HFF-Myc (cell line): ENCODE measurements around the gene COL6A2.

Experiments
- DNase-seq: peaks from one replicate; pipeline ENCODE4 v3.0.0-alpha.2; 2011; ENCODE audit warnings: low read depth; ENCODE audit errors: extremely low read depth
- H3K4me3 ChIP-seq: replicated peaks from 2 replicates; pipeline ENCODE4 v1.5.1; 2011; ENCODE audit warnings: low read depth, mild to moderate bottlenecking, control low read depth, low read length
- TF ChIP-seq, protein P1 (sequence below): IDR thresholded peaks from 2 replicates; pipeline ENCODE4 v1.5.1; 2012; ENCODE audit warnings: mild to moderate bottlenecking, low read depth, low read length, control low read depth; ENCODE audit errors: missing control alignments

COL6A2 gene

DNA sequence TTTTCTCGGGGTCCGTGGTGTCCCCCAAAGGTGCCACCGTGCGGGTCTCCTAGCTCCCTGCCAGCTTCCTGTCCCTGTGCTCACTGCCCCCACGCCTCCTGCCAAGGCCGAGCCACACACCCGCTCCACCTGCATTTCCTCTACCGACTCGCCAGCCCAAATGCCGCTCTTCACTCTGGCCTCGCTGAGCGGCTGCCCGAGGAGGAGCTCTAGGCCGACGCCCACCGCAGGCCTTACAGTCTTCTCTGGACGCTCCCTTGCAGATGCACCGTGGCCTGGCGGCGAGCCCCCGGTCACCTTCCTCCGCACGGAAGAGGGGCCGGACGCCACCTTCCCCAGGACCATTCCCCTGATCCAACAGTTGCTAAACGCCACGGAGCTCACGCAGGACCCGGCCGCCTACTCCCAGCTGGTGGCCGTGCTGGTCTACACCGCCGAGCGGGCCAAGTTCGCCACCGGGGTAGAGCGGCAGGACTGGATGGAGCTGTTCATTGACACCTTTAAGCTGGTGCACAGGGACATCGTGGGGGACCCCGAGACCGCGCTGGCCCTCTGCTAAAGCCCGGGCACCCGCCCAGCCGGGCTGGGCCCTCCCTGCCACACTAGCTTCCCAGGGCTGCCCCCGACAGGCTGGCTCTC, 31.1 kb downstream of the COL6A2 start:
- TF ChIP-seq, protein P1, sequence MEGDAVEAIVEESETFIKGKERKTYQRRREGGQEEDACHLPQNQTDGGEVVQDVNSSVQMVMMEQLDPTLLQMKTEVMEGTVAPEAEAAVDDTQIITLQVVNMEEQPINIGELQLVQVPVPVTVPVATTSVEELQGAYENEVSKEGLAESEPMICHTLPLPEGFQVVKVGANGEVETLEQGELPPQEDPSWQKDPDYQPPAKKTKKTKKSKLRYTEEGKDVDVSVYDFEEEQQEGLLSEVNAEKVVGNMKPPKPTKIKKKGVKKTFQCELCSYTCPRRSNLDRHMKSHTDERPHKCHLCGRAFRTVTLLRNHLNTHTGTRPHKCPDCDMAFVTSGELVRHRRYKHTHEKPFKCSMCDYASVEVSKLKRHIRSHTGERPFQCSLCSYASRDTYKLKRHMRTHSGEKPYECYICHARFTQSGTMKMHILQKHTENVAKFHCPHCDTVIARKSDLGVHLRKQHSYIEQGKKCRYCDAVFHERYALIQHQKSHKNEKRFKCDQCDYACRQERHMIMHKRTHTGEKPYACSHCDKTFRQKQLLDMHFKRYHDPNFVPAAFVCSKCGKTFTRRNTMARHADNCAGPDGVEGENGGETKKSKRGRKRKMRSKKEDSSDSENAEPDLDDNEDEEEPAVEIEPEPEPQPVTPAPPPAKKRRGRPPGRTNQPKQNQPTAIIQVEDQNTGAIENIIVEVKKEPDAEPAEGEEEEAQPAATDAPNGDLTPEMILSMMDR = no peak
- no peak overlapping the region for H3K4me3 ChIP-seq
- no peak for DNase-seq

DNA sequence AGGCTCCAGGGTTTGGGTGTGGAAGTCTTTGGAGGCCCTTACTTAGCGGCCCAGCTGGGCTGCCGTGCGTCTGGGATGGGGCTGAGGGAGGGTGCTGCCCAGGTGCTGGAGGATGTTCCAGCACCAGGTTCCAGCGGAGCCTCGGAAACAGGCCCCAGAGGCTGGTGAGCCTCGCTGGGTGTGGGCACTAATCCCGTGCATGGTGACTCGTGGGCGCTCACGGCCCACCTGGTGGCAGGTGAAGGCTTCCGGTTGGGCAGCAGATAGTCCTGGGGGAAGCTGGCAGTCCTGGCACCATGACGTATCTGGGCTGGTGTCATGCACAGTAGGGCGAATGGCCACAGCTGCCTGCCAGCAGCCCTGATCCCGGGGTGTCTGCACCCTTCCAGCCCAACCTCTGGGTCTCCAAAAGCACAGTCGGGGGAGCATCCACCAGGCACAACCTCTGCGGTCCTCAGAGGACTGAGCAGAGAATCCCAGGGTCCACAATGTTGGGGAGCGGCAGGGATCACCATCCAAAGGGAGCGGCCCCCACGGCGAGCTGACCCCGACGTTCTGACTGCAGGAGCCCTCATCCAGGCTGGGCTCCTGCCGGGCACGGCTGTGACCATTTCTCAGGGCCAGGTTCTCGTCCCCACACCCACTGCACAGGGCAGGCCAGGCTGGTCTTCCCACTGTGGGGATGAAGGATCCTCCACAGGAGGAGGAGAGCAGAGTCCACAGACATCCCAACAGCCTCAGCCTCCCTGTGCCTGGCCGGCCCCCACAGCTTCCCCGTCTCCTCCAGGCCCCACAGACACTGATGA, 32.1 kb downstream of the COL6A2 start:
- no peak overlapping the region for H3K4me3 ChIP-seq

DNA sequence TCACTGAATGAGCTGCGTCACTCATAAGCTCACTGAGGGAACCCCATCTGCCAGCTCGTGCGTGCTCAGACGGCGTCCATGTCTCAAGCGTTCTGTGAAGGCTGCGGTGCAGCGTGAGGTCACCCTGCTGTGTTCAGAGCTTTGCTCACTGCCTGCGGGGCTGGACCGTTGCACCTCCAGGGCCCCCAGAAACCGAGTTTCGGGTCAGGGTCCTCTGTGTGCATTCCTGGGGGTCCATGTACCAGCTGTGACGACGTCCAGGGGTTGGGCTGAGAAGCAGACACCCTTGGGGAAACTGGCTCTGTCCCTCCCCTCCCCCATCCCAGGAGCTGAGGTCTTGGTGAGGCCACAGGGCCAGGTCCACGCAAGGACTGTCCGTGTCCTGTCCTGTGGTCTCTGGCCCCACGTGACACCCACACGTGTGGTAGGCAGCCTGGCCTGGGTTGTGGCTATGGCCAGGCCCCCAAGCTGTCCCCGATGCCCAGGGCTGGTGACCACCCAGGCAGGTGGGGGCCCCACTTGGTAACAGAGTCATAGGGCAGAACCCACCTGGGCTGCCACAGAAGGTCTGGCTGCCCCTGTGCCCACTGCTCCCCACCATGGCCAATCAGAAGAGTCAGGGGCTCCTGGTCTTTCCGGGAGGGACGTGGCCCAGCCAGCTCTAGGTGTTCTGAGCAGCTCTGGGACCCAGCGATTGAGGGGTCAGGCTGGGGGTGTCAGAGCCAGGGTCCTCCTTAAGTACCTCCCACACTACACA, 33.1 kb downstream of the COL6A2 start:
- no peak for DNase-seq
- no peak overlapping the region for H3K4me3 ChIP-seq
- TF ChIP-seq, protein P1 = no peak

More for the DNA sequence above, 32.1 kb downstream of the COL6A2 start:
- TF ChIP-seq, protein P1 = no peak
- DNase-seq = no peak

DNA sequence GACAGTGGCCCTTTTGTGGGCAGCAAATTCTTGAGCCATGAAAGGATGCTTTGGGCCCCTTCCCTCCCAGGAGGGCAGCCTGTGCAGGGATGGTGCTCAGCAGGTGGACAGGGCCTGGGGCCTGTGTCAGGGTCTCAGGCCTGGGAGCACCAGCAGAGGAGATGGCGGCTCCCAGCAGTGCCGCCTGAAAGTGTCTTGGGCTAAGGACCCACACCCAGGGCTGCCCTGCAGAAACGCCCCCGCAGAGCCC, 33.6 kb downstream of the COL6A2 start:
- DNase-seq = no peak
- TF ChIP-seq, protein P1 = no peak
- no peak overlapping the region for H3K4me3 ChIP-seq

DNA sequence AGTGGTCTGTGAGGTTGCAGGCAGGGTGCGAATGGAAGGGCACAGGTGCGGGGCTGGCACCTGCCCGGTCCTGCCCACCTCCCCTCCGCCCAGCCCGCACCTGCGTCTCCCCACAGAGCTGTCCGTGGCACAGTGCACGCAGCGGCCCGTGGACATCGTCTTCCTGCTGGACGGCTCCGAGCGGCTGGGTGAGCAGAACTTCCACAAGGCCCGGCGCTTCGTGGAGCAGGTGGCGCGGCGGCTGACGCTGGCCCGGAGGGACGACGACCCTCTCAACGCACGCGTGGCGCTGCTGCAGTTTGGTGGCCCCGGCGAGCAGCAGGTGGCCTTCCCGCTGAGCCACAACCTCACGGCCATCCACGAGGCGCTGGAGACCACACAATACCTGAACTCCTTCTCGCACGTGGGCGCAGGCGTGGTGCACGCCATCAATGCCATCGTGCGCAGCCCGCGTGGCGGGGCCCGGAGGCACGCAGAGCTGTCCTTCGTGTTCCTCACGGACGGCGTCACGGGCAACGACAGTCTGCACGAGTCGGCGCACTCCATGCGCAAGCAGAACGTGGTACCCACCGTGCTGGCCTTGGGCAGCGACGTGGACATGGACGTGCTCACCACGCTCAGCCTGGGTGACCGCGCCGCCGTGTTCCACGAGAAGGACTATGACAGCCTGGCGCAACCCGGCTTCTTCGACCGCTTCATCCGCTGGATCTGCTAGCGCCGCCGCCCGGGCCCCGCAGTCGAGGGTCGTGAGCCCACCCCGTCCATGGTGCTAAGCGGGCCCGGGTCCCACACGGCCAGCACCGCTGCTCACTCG, 34.1 kb downstream of the COL6A2 start:
- TF ChIP-seq, protein P1 = no peak
- no peak overlapping the region for H3K4me3 ChIP-seq

DNA sequence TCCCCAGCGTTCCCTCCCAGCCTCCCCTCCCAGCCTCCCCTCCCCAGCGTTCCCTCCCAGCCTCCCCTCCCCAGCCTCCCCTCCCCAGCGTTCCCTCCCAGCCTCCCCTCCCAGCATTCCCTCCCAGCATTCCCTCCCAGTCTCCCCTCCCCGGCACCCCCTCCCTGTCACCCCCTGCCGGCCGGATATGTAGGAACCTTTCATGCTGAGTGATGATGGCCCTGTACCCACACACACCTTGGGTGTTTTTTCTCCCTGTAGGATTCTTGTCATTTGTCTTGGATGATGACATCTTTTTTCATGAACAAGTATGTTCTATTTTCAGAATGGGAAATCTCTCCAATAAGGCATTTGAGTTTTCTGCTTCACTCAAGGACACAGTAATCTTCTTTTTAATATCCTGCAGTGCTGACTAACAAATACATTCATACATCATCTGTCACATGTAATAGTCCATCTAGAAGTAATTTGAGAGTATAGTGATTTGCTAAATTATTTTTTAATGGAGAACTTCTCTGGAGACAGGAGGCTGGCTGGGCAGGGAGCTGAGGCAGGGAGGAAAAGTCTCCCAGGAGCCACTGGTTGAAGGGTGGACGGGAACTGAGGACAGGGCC, 38.0 kb downstream of the COL6A2 start:
- TF ChIP-seq, protein P1 = no peak
- no peak overlapping the region for H3K4me3 ChIP-seq
- no peak for DNase-seq

More for the DNA sequence above, 34.1 kb downstream of the COL6A2 start:
- no peak for DNase-seq
